Hepatocyte (in vitro differentiated cells): ENCODE measurements around the gene WLS.

ENCODE experiments used
- EZH2 ChIP-seq: fragments of 200-600 bp; sonication (generic); IDR thresholded peaks from 2 replicates; pipeline ENCODE4 v1.6.1; 2016; ENCODE audit warnings: antibody characterized with exemption, mild to moderate bottlenecking, borderline replicate concordance
- TF ChIP-seq, protein P1 (sequence below): fragments of 200-600 bp; sonication (generic); IDR thresholded peaks from 2 replicates; pipeline ENCODE4 v1.5.1; 2016; ENCODE audit warnings: antibody characterized with exemption, mild to moderate bottlenecking; ENCODE audit not compliant: poor library complexity

DNA sequence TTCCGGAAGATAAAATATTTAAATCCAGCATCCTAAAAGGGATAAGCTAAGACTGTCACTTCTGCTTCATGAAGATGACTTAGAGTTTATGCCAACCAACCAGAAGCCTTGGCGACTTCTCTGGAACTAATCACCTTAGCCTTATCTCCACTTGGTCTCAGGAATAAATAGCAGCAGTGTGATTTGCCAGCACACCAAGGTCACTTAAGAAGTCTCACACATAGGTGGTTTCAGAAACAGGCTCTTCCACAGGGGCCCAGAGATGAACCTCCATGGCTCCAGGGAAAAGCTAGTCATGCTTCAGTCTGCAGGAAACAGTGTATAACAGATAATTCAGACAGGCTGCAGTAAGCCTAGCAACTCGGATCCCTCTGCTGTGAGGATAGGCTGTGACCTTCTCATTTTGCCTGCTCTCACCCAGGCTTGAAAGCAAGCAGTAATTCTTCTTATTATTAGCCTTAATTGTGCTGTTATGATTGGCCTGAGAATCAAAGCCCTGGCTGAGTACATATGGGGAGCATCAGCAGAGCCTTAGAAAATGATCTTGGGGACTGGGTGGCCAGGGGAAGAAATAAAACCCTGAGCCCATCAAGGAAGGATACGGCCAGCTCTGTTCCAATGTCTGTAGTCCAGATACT, 84.7 kb downstream of the WLS start:
- TF ChIP-seq, protein P1, sequence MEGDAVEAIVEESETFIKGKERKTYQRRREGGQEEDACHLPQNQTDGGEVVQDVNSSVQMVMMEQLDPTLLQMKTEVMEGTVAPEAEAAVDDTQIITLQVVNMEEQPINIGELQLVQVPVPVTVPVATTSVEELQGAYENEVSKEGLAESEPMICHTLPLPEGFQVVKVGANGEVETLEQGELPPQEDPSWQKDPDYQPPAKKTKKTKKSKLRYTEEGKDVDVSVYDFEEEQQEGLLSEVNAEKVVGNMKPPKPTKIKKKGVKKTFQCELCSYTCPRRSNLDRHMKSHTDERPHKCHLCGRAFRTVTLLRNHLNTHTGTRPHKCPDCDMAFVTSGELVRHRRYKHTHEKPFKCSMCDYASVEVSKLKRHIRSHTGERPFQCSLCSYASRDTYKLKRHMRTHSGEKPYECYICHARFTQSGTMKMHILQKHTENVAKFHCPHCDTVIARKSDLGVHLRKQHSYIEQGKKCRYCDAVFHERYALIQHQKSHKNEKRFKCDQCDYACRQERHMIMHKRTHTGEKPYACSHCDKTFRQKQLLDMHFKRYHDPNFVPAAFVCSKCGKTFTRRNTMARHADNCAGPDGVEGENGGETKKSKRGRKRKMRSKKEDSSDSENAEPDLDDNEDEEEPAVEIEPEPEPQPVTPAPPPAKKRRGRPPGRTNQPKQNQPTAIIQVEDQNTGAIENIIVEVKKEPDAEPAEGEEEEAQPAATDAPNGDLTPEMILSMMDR = no peak
- TF ChIP-seq EZH2 = no peak
